Skeletal muscle tissue (tissue), 4 donors: ENCODE measurements around the gene RASAL2. TPM values are rescaled to one million over a fixed set of nuclear protein-coding genes. Genes with fewer than 3 reads are reported as not detected.
"Not testable (repeated sequence)": the region's sequence is repeated elsewhere in the genome, so short reads cannot be mapped to it uniquely, and the experiment has no call there.

Source experiments
- H3K27ac ChIP-seq: one replicate; pipeline ENCODE4 v1.7.0; 2013; ENCODE audit warnings: mild to moderate bottlenecking, low read depth, low read length, inconsistent platforms
- H3K27me3 ChIP-seq, 3 donors: one replicate each; pipeline ENCODE4 v1.7.0; 2013; ENCODE audit warnings: low read length in 3 of 3; ENCODE audit not compliant: control insufficient read depth in 3 of 3, insufficient read depth in 3 of 3
- H3K36me3 ChIP-seq, 3 donors: one replicate each; pipeline ENCODE4 v1.7.0; 2013; ENCODE audit warnings: low read length in 3 of 3; ENCODE audit not compliant: control insufficient read depth in 3 of 3, insufficient read depth in 3 of 3
- H3K4me1 ChIP-seq, 3 donors: one replicate each; pipeline ENCODE4 v1.7.0; 2013; ENCODE audit warnings: low read length in 3 of 3, mild to moderate bottlenecking in 3 of 3; ENCODE audit not compliant: control insufficient read depth in 3 of 3, insufficient read depth in 3 of 3
- H3K4me3 ChIP-seq, 3 donors: one replicate each; pipeline ENCODE4 v1.7.0; 2013; ENCODE audit warnings: low read length in 3 of 3
- H3K9ac ChIP-seq, 3 donors: one replicate each; pipeline ENCODE4 v1.7.0; 2013; ENCODE audit warnings: low read length in 3 of 3, mild to moderate bottlenecking in 3 of 3, moderate library complexity in 2 of 3, low read depth in 1 of 3
- H3K9me3 ChIP-seq, 3 donors: one replicate each; pipeline ENCODE4 v1.7.0; 2013; ENCODE audit warnings: low read length in 3 of 3; ENCODE audit not compliant: control insufficient read depth in 3 of 3
- total RNA-seq: library from RNA; depleted of rRNA; stranded (reverse); fragments of >200 nt; gene quantifications from one replicate; pipeline ENCODE4 v1.2.3, GENCODE V29; 2014
- donor health status: Osteomylitis.

RASAL2 gene
- total RNA-seq, 1 donor from 2014 or later: 8.4 TPM

GRCh38 chr1:178320280-178320982, 226.5 kb downstream of the RASAL2 start:
- not testable (repeated sequence) for H3K36me3 ChIP-seq, H3K27ac ChIP-seq, H3K4me3 ChIP-seq, H3K4me1 ChIP-seq, H3K9ac ChIP-seq, H3K27me3 ChIP-seq, H3K9me3 ChIP-seq

- Histone ChIP-seq H3K27ac (no peak overlapping the region), H3K36me3 (no peaks in the 10 kb centered on the region), H3K9ac (no peak overlapping the region), H3K9me3 (no peaks in the 10 kb centered on the region), H3K4me3 (no peak overlapping the region), H3K4me1 (peaks cover 0 to 3% (median 2%) of the 10 kb centered on the region in 3 donors), H3K27me3 (no peaks in the 10 kb centered on the region)
Measured at GRCh38 chr1:178323067-178323466, 229.2 kb downstream of the RASAL2 start.

GRCh38 chr1:178324003-178324402, 230.1 kb downstream of the RASAL2 start:
- Histone ChIP-seq H3K4me3 (no peak overlapping the region), H3K9me3 (no peaks in the 10 kb centered on the region), H3K27me3 (no peaks in the 10 kb centered on the region), H3K4me1 (peaks cover 3 to 7% (median 5%) of the 10 kb centered on the region in 3 donors), H3K27ac (no peak overlapping the region), H3K36me3 (no peaks in the 10 kb centered on the region), H3K9ac (no peak overlapping the region)

- Histone ChIP-seq H3K9me3 (no peaks in the 10 kb centered on the region), H3K27me3 (no peaks in the 10 kb centered on the region), H3K9ac (no peak overlapping the region), H3K4me1 (peaks cover 14 to 23% (median 19%) of the 10 kb centered on the region in 3 donors), H3K36me3 (no peaks in the 10 kb centered on the region), H3K27ac (peak overlapping the region; percentile 74), H3K4me3 (no peak overlapping the region)
Measured at GRCh38 chr1:178328728-178329127, 234.8 kb downstream of the RASAL2 start.

- no peak overlapping the region for H3K9ac ChIP-seq
- H3K4me1 ChIP-seq: peaks cover 14 to 23% (median 19%) of the 10 kb centered on the region in 3 donors
- H3K36me3 ChIP-seq: no peaks in the 10 kb centered on the region
- H3K9me3 ChIP-seq: no peaks in the 10 kb centered on the region
- H3K27ac ChIP-seq: no peak overlapping the region
- no peak overlapping the region for H3K4me3 ChIP-seq
- H3K27me3 ChIP-seq: no peaks in the 10 kb centered on the region
Measured at GRCh38 chr1:178330153-178330552, 236.2 kb downstream of the RASAL2 start.

GRCh38 chr1:178330848-178331497, 237.1 kb downstream of the RASAL2 start:
- Histone ChIP-seq H3K9ac (no peak overlapping the region), H3K4me3 (no peak overlapping the region), H3K9me3 (no peaks in the 10 kb centered on the region), H3K27me3 (no peaks in the 10 kb centered on the region), H3K36me3 (no peaks in the 10 kb centered on the region), H3K27ac (no peak overlapping the region), H3K4me1 (peaks cover 14 to 23% (median 19%) of the 10 kb centered on the region in 3 donors)

- Histone ChIP-seq H3K9ac (no peak overlapping the region), H3K4me1 (peaks cover 6 to 7% (median 7%) of the 10 kb centered on the region in 3 donors), H3K4me3 (no peak overlapping the region)
Measured at GRCh38 chr1:178335426-178335825, 241.5 kb downstream of the RASAL2 start.

GRCh38 chr1:178337091-178337706, 243.3 kb downstream of the RASAL2 start:
- Histone ChIP-seq H3K9ac (no peak overlapping the region), H3K36me3 (no peaks in the 10 kb centered on the region), H3K27me3 (no peaks in the 10 kb centered on the region), H3K4me3 (no peak overlapping the region), H3K27ac (no peak overlapping the region), H3K4me1 (peaks cover 0 to 12% (median 6%) of the 10 kb centered on the region in 3 donors), H3K9me3 (no peaks in the 10 kb centered on the region)

More at GRCh38 chr1:178335426-178335825, 241.5 kb downstream of the RASAL2 start:
- no peak overlapping the region for H3K27ac ChIP-seq
- H3K9me3 ChIP-seq: no peaks in the 10 kb centered on the region
- no peaks in the 10 kb centered on the region for H3K27me3 ChIP-seq
- H3K36me3 ChIP-seq: no peaks in the 10 kb centered on the region

GRCh38 chr1:178339834-178340233, 245.9 kb downstream of the RASAL2 start:
- H3K27ac ChIP-seq: peak overlapping the region; percentile 87
- H3K27me3 ChIP-seq: no peaks in the 10 kb centered on the region
- H3K9ac ChIP-seq: no peak overlapping the region
- no peak overlapping the region for H3K4me3 ChIP-seq
- peaks cover 4 to 24% (median 10%) of the 10 kb centered on the region in 3 donors for H3K4me1 ChIP-seq
- no peaks in the 10 kb centered on the region for H3K9me3 ChIP-seq
- no peaks in the 10 kb centered on the region for H3K36me3 ChIP-seq
